ENCODE results near the gene VAV2. TPM values are rescaled to one million over a fixed set of nuclear protein-coding genes. Genes with fewer than 3 reads are reported as not detected.

VAV2 gene
- total and polyA plus RNA-seq, 2 of the 4 experiments (the other 2 are of a cell fraction), result 10.8 to 13.4 TPM

DNA sequence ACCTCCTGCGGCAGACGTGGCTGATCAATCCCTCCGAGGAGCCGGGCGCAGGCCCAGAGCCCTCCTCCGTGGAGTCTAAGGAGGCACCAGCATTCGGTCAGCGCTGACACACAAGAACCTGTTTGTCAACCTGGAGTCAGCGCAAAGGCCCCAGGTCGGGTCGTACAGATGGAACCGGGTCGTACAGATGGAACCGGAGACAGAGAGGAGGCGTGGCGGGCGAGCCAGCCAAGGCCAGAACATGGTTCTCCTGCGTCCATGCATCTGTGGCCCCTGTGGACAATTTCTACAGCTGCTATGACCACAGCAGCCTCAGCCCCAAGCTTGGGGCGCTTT lies 128.9 kb downstream of the VAV2 start:
- peaks cover 2% of the 10 kb centered on the region; the same call in 1 of the 2 replicates for H3K4me1 ChIP-seq (ENCODE audit: control insufficient read depth, insufficient read depth, low read length)
- H2BK5ac ChIP-seq (ENCODE audit: low read depth, low read length, poor library complexity, severe bottlenecking), result no peak overlapping the region
- H3K4me2 ChIP-seq (ENCODE audit: low read depth, low read length), result no peak overlapping the region
- intact Hi-C loops (cut with micrococcal nuclease) (no loop called here), in situ Hi-C loops (cut with MboI; ENCODE audit: low sequenced_read_pairs) (no loop called here), dilution Hi-C loops (cut with HindIII; ENCODE audit: low sequenced_read_pairs, unreplicated experiment) (no loop called here)
- H3K79me1 ChIP-seq (ENCODE audit: low read depth in 1 of 2, low read length in 2 of 2), result peaks cover 29 to 64% of the 10 kb centered on the region in 2 experiments
- H2BK20ac ChIP-seq (ENCODE audit: low read depth, low read length), result no peak overlapping the region
- H3K27me3 ChIP-seq (ENCODE audit: control insufficient read depth, insufficient read depth, low read length), result no peaks in the 10 kb centered on the region
- H3K56ac ChIP-seq (ENCODE audit: extremely low read depth, insufficient read depth, low read length), result no peak overlapping the region
- H3K9ac ChIP-seq (ENCODE audit: low read depth, low read length), result no peak overlapping the region
- no peak overlapping the region for H4K5ac ChIP-seq (ENCODE audit: low read depth, low read length)
- H3K9me3 ChIP-seq (ENCODE audit: control insufficient read depth, insufficient read depth, low read length), result peaks cover 5% of the 10 kb centered on the region
- no peak overlapping the region for H3K4me3 ChIP-seq (ENCODE audit: insufficient read depth, low read depth, low read length)
- no peak overlapping the region for H4K8ac ChIP-seq (ENCODE audit: low read depth in 2 of 2, low read length in 2 of 2)
- no peak overlapping the region for H2BK120ac ChIP-seq (ENCODE audit: low read depth, low read length)
- H3K36me3 ChIP-seq (ENCODE audit: control insufficient read depth, insufficient read depth, low read length), result peaks cover 9% of the 10 kb centered on the region; the same call in 1 of the 2 replicates
- peak overlapping the region; percentile 35 for H2AK9ac ChIP-seq (replicated peaks; ENCODE audit: low read depth, low read length, poor library complexity)
- ChIA-PET CTCF (interaction anchor here (1.2 kb wide), 1 partner anchor 24 kb away, joined by 3 read pairs; no protein-coding TSS in a partner anchor), POLR2A (ENCODE audit: unreplicated experiment) (no interaction called here)
- ATAC-seq (ENCODE audit: low read depth) (no peak), DNase-seq (no peak)
- no peak overlapping the region for H4K91ac ChIP-seq (ENCODE audit: insufficient read depth, low read depth, low read length)
- no peak overlapping the region for H2AFZ ChIP-seq (replicated peaks; ENCODE audit: low read length, poor library complexity)
- BruUV-seq (replicated peaks), result no TSS peak
- H4K20me1 ChIP-seq (ENCODE audit: insufficient read depth, low read length), result peaks cover 42% of the 10 kb centered on the region
- no peak overlapping the region for H3K14ac ChIP-seq (replicated peaks; ENCODE audit: low read depth, low read length)
- H3K18ac ChIP-seq (ENCODE audit: low read depth, low read length), result no peak overlapping the region
- H3K4ac ChIP-seq (ENCODE audit: low read depth, low read length), result no peak overlapping the region
- TF ChIP-seq CEBPB (IDR thresholded peaks at IDR 0.05; ENCODE audit: low read depth, low read length) (no peak), RFX5 (IDR thresholded peaks at IDR 0.05; ENCODE audit: low read depth, low read length) (no peak), RAD21 (IDR thresholded peaks at IDR 0.05; ENCODE audit: low read length) (no peak), RCOR1 (IDR thresholded peaks at IDR 0.05; ENCODE audit: insufficient replicate concordance, low read length) (no peak), POLR2A (IDR thresholded peaks at IDR 0.05; ENCODE audit: low read depth, low read length) (no peak), BHLHE40 (IDR thresholded peaks at IDR 0.05; ENCODE audit: low read depth, low read length) (no peak), ELK1 (IDR thresholded peaks at IDR 0.05; ENCODE audit: borderline replicate concordance, low read depth, low read length) (no peak), USF2 (IDR thresholded peaks at IDR 0.05; ENCODE audit: low read depth, low read length) (no peak), NFE2L2 (IDR thresholded peaks at IDR 0.05; ENCODE audit: low read depth, low read length) (no peak), CHD1 (IDR thresholded peaks at IDR 0.05; ENCODE audit: low read depth, low read length) (no peak), MXI1 (IDR thresholded peaks at IDR 0.05; ENCODE audit: borderline replicate concordance, low read depth, low read length) (no peak), MAZ (IDR thresholded peaks at IDR 0.05; ENCODE audit: borderline replicate concordance, low read depth, low read length) (no peak), FOS (IDR thresholded peaks at IDR 0.05; ENCODE audit: low read depth, low read length) (no peak), CTCF (conservative IDR thresholded peaks at IDR 0.05; ENCODE audit: low read depth, low read length) (no peak), MAFK (IDR thresholded peaks at IDR 0.05; ENCODE audit: low read depth, low read length) (no peak), SMC3 (IDR thresholded peaks at IDR 0.05; ENCODE audit: low read depth, low read length) (no peak)
- 96% methylated on average over 12 of the region's 19 CpGs; no CpG with 5 or more reads in 1 of the 2 experiments for WGBS, 2 experiments (ENCODE audit: extremely low coverage in 2 of 2, insufficient read length in 1 of 2)
- H3K23ac ChIP-seq (ENCODE audit: low read depth, low read length), result no peak overlapping the region
- H2BK15ac ChIP-seq (ENCODE audit: low read depth, low read length), result no peak overlapping the region
- H3K9me1 ChIP-seq (ENCODE audit: insufficient read depth, low read length), result peaks cover 15% of the 10 kb centered on the region; the same call in 1 of the 2 replicates
- H3K27ac ChIP-seq (ENCODE audit: insufficient read depth, low read length), result no peak overlapping the region
- no peak overlapping the region for H2AK5ac ChIP-seq (ENCODE audit: low read depth, low read length)
